Measurements from ENCODE around the gene TENM4. TPM values are rescaled to one million over a fixed set of nuclear protein-coding genes. Genes with fewer than 3 reads are reported as not detected.
A peak's percentile ranks its signal among the peaks of the same experiment; 100 is the strongest.

Gene TENM4
- total RNA-seq, 1 donor = 10.4 TPM

- TF ChIP-seq CTCF (IDR thresholded peaks at IDR 0.05; ENCODE audit: insufficient read depth, low read depth, low read length) = no peak
- no peak overlapping the region for H3K4me3 ChIP-seq (ENCODE audit: low read depth, low read length)
- DNase-seq (ENCODE audit: low read depth) = no peak
These were observed 723.8 kb downstream of the TENM4 start for GRCh38 chr11:78717041-78717440.

- no peak overlapping the region for H3K4me3 ChIP-seq (ENCODE audit: low read depth, low read length)
- TF ChIP-seq CTCF (IDR thresholded peaks at IDR 0.05; ENCODE audit: insufficient read depth, low read depth, low read length) = peak; percentile 64
- peak; percentile 35 for DNase-seq (ENCODE audit: low read depth)
These were observed 725.1 kb downstream of the TENM4 start for GRCh38 chr11:78715639-78716311.

- DNase-seq (ENCODE audit: low read depth) = no peak
- TF ChIP-seq CTCF (IDR thresholded peaks at IDR 0.05; ENCODE audit: insufficient read depth, low read depth, low read length) = no peak
- H3K4me3 ChIP-seq (ENCODE audit: low read depth, low read length) = no peak overlapping the region
These were observed 726.3 kb downstream of the TENM4 start for GRCh38 chr11:78714539-78714938.

- no peak for DNase-seq (ENCODE audit: low read depth)
- no peak for TF ChIP-seq CTCF (IDR thresholded peaks at IDR 0.05; ENCODE audit: insufficient read depth, low read depth, low read length)
- no peak overlapping the region for H3K4me3 ChIP-seq (ENCODE audit: low read depth, low read length)
These were observed 729.1 kb downstream of the TENM4 start for GRCh38 chr11:78711735-78712134.

- H3K4me3 ChIP-seq (ENCODE audit: low read depth, low read length) = no peak overlapping the region
- DNase-seq (ENCODE audit: low read depth) = no peak
- TF ChIP-seq CTCF (IDR thresholded peaks at IDR 0.05; ENCODE audit: insufficient read depth, low read depth, low read length) = no peak
These were observed 730.4 kb downstream of the TENM4 start for GRCh38 chr11:78710417-78710816.

GRCh38 chr11:78708388-78708787 lies 732.4 kb downstream of the TENM4 start:
- H3K4me3 ChIP-seq (ENCODE audit: low read depth, low read length) = no peak overlapping the region
- no peak for TF ChIP-seq CTCF (IDR thresholded peaks at IDR 0.05; ENCODE audit: insufficient read depth, low read depth, low read length)
- DNase-seq (ENCODE audit: low read depth) = no peak

- no peak overlapping the region for H3K4me3 ChIP-seq (ENCODE audit: low read depth, low read length)
- no peak for DNase-seq (ENCODE audit: low read depth)
- no peak for TF ChIP-seq CTCF (IDR thresholded peaks at IDR 0.05; ENCODE audit: insufficient read depth, low read depth, low read length)
These were observed 734.3 kb downstream of the TENM4 start for GRCh38 chr11:78706551-78706950.
